Stimulated activated memory B cell treated with anti-CD40 and anti-IgM and Interleukin-4, amounts not matched to agents 10 μg/mL and 1 μg/mL and 100 μg/mL, for 72 hours (primary cell): ENCODE measurements around the gene WDR83.
"Not testable (repeated sequence)": the region's sequence is repeated elsewhere in the genome, so short reads cannot be mapped to it uniquely, and the experiment has no call there.

ENCODE experiments used
- ATAC-seq: fragments of 150-1000 bp; cut with Tn5 transposase; 2 replicates; pipeline ENCODE4 v1.10.0; 2021
- H3K27ac Mint-ChIP-seq: one replicate; pipeline ENCODE4 v1.8.0; 2022; ENCODE audit warnings: mild to moderate bottlenecking, mixed read lengths
- H3K27me3 Mint-ChIP-seq: one replicate; pipeline ENCODE4 v1.8.0; 2022; ENCODE audit warnings: mixed read lengths
- H3K36me3 Mint-ChIP-seq: one replicate; pipeline ENCODE4 v1.8.0; 2022; ENCODE audit warnings: mixed read lengths
- H3K4me1 Mint-ChIP-seq: one replicate; pipeline ENCODE4 v1.8.0; 2022; ENCODE audit warnings: mixed read lengths
- H3K4me3 Mint-ChIP-seq: one replicate; pipeline ENCODE4 v1.8.0; 2022; ENCODE audit warnings: mild to moderate bottlenecking, moderate library complexity, mixed read lengths
- H3K9me3 Mint-ChIP-seq: one replicate; pipeline ENCODE4 v1.8.0; 2022; ENCODE audit warnings: mixed read lengths

The WDR83 gene

DNA sequence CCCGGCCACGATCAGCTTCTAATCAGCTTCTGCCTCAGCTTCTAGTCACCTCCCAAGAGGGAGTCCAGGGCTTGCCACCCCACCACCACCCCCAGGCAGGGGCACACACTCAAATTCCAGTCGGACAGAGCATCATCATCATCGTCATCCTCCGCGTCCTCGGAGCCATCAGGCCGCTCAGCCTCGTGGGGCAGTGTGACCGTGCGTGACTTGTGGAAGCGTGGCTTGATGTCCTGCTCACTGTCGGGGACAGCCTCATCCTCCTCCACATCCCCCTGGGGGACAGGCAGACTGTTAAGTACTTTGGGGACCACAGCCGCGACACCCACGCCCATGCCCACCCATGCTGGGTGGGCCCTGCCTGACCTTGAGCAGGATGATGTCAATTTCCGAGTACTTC lies 44.6 kb downstream of the WDR83 start:
- H3K4me1 Mint-ChIP-seq = peaks cover 7% of the 10 kb centered on the region
- no peak for ATAC-seq
- H3K9me3 Mint-ChIP-seq = no peaks in the 10 kb centered on the region
- H3K27ac Mint-ChIP-seq = no peak overlapping the region
- peaks cover 39% of the 10 kb centered on the region for H3K36me3 Mint-ChIP-seq
- no peaks in the 10 kb centered on the region for H3K27me3 Mint-ChIP-seq
- no peak overlapping the region for H3K4me3 Mint-ChIP-seq

DNA sequence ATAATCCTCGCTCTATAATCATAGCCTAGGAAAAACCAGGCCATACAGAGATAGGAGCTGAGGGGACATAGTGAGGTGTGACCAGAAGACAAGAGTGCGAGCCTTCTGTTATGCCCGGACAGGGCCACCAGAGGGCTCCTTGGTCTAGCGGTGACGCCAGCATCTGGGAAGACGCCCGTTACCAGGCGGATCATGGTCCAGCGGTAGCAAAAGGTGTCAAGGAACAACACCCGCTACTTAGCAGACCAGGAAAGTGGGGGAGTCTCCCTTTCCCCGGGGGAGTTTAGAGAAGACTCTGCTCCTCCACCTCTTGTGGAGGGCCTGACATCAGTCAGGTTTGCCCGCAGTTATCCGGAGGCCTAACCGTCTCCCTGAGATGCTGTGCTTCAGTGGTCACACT lies 45.5 kb downstream of the WDR83 start:
- peaks cover 42% of the 10 kb centered on the region for H3K36me3 Mint-ChIP-seq

DNA sequence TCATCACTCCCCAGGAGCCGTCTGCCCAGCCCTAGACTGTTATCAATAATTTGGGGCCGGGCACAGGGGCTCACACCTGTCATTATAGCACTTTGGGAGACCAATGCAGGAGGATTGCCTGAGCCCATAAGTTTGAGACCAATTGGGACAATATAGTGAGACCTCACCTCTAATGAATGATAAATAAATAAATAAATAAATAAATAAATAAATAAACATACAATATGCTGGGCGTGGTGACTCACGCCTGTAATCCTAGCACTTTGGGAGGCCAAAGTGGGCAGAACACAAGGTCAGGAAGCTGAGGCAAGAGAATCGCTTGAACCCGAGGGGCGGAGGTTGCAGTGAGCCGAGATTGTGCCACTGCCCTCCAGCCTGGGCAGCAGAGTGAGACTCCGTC lies 46.7 kb downstream of the WDR83 start:
- not testable (repeated sequence) for ATAC-seq, H3K4me1 Mint-ChIP-seq, H3K27me3 Mint-ChIP-seq, H3K9me3 Mint-ChIP-seq, H3K27ac Mint-ChIP-seq, H3K4me3 Mint-ChIP-seq
- peaks cover 42% of the 10 kb centered on the region for H3K36me3 Mint-ChIP-seq

More for the DNA sequence above, 45.5 kb downstream of the WDR83 start:
- H3K4me1 Mint-ChIP-seq, H3K9me3 Mint-ChIP-seq, H3K27me3 Mint-ChIP-seq, H3K27ac Mint-ChIP-seq, H3K4me3 Mint-ChIP-seq, ATAC-seq: not testable (repeated sequence)

DNA sequence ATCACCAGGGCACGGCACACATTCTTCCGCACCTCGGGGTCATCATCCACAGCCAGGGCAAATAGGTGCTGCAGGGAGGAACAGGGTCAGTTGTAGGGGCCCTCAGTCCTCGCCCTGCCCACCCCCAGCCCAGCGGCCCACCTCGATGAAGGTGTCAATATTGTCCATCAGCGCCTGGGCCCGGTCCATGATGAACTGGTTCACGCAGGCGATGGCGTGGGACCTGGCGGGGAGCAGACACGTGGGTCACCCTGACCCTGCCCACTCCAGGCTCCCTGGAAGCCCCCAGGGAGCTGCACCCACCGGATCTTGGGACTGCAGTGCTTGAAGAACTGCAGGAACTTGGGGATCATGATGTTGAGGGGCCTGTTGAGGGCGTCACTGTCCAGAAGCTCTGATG lies 48.5 kb downstream of the WDR83 start:
- Mint-ChIP-seq H3K4me1 (peaks cover 18% of the 10 kb centered on the region), H3K27me3 (no peaks in the 10 kb centered on the region), H3K27ac (no peak overlapping the region), H3K9me3 (no peaks in the 10 kb centered on the region), H3K4me3 (no peak overlapping the region), H3K36me3 (peaks cover 48% of the 10 kb centered on the region)
- ATAC-seq = no peak

DNA sequence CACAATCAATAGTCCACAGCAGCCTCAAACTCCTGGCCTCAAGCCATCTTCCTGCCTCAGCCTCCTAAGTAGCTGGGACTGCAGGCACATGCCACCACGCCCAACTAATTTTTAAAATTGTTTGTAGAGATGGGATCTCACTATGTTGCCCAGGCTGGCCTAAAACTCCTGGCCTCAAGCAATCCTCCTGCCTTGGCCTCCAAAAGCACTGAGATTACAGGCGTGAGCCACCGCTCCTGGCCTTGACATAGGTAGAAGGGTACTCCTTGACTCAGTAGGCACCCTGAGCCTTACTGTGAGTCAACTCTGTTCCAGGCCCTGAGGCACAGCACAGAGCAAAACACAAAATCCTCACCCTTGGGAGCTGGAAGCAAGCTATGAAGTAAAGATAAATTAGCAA lies 49.3 kb downstream of the WDR83 start:
- no peak for ATAC-seq
- Mint-ChIP-seq H3K4me3 (no peak overlapping the region), H3K4me1 (peaks cover 26% of the 10 kb centered on the region), H3K27me3 (no peaks in the 10 kb centered on the region), H3K36me3 (peaks cover 45% of the 10 kb centered on the region), H3K27ac (no peak overlapping the region), H3K9me3 (no peaks in the 10 kb centered on the region)

DNA sequence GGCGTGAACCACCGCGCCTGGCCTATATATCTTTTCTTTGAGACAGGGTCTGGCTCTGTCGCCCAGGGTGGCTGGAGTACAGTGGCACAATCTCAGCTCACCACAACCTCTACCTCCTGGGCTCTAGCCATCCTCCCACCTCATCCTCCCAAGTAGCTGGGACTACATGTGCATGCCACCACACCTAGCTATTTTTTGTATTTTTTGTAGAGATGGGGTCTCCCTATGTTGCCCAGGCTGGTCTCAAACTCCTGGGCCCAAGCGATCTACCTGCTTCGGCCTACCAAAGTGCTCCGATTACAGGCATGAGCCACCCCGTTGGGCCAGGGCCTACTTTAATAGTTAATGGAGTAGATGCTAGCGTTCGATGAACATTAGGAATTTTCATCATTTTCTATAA lies 53.7 kb downstream of the WDR83 start:
- H3K4me1 Mint-ChIP-seq = peaks cover 53% of the 10 kb centered on the region
- H3K27ac Mint-ChIP-seq = no peak overlapping the region
- peaks cover 30% of the 10 kb centered on the region for H3K36me3 Mint-ChIP-seq
- no peaks in the 10 kb centered on the region for H3K9me3 Mint-ChIP-seq
- peak overlapping the region; percentile 71 for H3K4me3 Mint-ChIP-seq
- H3K27me3 Mint-ChIP-seq = no peaks in the 10 kb centered on the region
- no peak for ATAC-seq

DNA sequence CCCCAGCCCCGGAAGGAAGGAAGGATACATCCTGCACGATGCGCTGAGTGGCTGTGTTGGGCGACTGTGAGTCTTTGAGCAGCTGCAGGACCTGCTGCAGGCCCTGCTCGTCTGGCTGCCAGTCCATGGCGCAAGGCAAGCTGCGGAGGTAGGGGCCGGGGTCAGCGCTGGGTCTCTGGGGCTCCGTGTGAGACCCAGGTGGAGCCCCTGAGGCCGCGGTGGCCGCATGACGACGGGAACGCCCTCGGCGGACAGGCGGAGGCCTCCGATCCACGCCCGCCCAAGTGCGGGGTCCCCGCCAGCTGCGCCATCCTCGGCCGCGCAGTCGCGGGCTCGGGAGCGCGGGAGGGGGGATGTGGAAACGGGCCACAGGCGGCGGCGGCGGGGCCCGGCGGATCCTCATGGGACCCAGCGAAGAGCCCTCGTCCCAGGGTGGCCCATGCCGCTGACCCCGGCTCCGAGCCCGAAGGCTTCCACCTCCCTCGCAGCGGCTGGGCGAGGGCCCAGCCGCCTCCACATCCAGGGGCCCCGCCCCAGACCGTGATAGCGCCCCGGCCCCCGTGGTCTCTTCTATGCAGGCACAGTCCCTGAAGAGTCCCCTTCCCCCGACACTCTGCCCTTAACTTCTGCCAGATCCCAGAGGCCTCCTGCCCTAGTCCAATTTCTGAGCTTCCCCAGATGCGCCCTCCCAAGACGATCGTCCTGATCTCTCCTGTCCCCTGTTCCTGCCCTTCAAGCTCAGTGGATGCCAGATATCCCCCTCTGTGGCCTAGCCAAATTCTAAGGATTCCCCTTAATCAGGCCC lies 54.4 kb downstream of the WDR83 start:
- no peaks in the 10 kb centered on the region for H3K27me3 Mint-ChIP-seq
- peaks cover 53% of the 10 kb centered on the region for H3K4me1 Mint-ChIP-seq
- H3K36me3 Mint-ChIP-seq = peaks cover 26% of the 10 kb centered on the region
- H3K4me3 Mint-ChIP-seq = peak overlapping the region; percentile 95
- H3K27ac Mint-ChIP-seq = peak overlapping the region; percentile 77
- ATAC-seq = peak; percentile 8
- H3K9me3 Mint-ChIP-seq = no peaks in the 10 kb centered on the region

DNA sequence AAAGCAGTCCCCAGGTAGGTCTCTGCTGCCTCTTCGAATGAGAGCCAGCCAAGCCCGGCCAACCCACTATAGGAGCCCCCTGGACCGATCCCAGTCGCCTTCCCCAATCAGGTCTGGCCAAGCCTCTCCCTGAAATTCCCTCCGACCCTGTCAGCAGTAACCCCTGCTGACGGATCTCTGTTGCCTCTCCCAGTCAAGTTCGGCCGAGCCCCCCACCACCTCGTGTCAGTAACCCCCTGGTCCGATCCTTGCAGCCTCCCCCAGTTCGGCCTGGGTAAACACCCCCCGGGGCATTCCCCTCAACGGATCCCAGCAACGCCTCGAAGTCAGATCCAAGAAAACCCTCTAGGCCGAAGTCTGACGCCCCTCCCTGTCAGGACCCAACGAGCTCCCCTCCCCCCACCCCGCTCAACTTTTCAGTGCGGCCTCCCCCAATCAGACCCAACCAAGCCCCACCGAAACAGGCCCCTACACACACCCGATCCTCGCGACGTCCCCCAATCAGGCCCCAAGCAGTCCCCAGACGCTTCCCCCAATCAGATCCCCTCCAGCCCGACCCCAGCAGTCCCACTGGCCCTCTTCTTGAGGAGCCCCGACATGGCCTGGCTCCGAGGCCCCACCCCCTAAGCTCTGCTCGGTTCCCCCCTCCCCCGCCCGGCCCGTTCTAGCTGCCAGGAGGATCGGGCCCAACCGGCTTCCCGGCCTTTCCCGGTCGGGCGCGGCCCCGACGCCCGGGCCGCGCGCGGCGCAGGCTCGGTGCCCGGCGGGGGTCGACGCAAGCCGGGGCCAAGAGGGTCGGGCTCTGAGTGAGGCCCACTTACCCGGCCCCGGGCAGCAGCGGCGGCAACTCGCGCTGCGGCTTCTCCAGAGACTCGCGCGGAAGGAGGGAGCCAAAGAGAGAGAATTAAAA lies 55.3 kb downstream of the WDR83 start:
- peaks cover 61% of the 10 kb centered on the region for H3K4me1 Mint-ChIP-seq
- H3K4me3 Mint-ChIP-seq = peak overlapping the region; percentile 95
- H3K27ac Mint-ChIP-seq = peak overlapping the region; percentile 77
- no peaks in the 10 kb centered on the region for H3K27me3 Mint-ChIP-seq
- no peaks in the 10 kb centered on the region for H3K9me3 Mint-ChIP-seq
- peak; percentile 69 for ATAC-seq
- H3K36me3 Mint-ChIP-seq = peaks cover 25% of the 10 kb centered on the region

DNA sequence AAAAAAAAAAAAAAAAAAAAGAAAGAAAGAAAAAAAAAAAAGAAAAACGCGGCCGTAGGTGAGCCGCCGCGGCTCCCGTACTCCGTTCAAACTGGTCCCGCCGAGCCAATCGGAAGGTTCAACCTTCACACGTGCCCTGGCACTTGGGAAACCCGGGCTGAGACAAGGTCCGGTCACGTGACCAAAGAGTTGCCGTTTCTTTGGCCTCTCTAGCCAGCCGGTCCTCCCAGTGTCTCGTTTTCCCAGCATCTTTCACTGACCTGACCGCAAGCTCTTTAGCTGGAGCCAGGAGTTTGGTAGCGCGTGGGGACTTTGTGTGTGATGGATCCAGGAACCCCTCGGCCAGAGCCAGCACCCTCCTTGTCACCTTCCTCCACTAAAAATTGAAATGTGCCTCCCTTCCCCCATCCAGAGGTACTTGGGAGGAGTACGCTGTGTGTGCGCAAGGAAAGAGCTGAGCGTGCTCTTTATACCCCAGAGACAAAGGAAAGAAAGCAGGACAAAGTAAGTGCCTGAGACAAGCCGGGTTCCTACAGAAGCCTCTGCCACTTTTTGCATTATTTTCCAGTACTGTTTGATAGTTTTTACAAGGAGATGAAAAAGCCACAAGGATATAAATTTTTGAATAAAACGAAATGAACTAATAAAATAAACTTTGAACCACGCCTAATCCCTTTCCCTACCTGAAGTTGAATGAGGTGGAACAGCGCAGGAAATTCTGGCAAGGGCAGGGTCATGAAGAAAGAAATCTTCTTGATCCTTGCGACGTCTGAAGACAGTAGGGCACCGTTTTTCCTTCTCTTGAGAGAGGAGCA lies 56.2 kb downstream of the WDR83 start:
- Mint-ChIP-seq H3K4me1 (peaks cover 62% of the 10 kb centered on the region), H3K9me3 (no peaks in the 10 kb centered on the region), H3K27ac (peak overlapping the region; percentile 77), H3K36me3 (peaks cover 26% of the 10 kb centered on the region), H3K27me3 (no peaks in the 10 kb centered on the region), H3K4me3 (peak overlapping the region; percentile 90)
- ATAC-seq = peak; percentile 96

DNA sequence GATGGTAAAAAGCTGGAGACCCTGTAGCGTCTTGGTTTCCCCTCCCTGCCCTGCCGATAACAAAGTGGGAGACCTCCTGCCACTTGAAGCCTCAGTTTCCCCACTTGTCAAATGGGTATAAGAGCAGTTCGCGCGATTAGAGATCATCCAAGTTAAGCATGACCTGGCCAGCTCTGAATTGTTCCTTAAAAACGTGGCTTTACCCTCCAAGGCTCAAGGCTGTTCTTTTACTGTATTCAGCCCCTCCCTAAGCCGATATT lies 56.7 kb downstream of the WDR83 start:
- Mint-ChIP-seq H3K9me3 (no peaks in the 10 kb centered on the region), H3K4me1 (peaks cover 60% of the 10 kb centered on the region), H3K27me3 (no peaks in the 10 kb centered on the region), H3K36me3 (peaks cover 27% of the 10 kb centered on the region), H3K4me3 (peak overlapping the region; percentile 90), H3K27ac (peak overlapping the region; percentile 77)
- no peak for ATAC-seq

DNA sequence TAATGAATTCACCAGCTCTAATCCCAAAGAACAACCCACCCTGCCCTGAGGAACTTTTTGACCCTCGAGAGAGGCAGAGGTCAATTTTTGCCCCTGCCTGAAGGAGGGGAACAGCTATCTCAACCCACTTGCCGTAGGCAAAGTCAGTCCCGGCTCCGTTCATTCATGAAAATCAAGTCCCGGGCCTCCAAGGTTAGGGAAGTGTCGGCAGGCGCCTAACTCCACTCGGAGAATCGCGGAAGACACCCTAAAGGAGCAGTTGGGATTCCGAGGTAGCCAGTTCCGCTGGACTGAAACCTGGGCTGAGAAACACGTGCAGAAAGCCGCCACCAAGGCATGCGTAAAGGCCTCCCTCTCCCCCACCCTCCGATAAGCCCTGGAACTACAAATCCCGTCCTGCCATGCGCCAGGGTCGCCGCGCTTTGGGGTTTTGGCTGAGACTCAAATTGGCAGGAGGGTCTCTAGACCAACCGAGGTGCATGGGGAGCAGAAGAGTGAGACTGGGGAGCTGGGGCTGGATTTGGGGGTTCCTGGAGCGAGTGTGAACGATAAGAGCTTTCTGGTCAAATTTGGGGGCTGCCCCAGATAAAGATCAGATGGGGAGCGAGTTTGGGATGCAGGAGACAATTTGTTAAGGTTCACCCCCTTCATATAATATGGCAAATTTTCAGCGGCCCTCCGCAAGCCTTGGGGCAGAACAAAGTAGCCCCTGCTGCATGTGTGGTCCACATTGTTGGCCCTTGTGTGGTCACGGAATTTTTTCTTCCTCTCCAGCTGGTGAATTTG lies 57.2 kb downstream of the WDR83 start, which contains the start of gene TNPO2:
Gene TNPO2 (minus strand): TSS at position 292 of the 786 bp plus-strand sequence. CDS start 2,955 bp downstream, outside the sequence.
- peaks cover 29% of the 10 kb centered on the region for H3K36me3 Mint-ChIP-seq
- H3K4me1 Mint-ChIP-seq = peaks cover 59% of the 10 kb centered on the region
- no peaks in the 10 kb centered on the region for H3K27me3 Mint-ChIP-seq
- peak; percentile 70 for ATAC-seq
- peak within 1 kb of the TSS; percentile 77 for H3K27ac Mint-ChIP-seq
- peak within 1 kb of the TSS; percentile 90 for H3K4me3 Mint-ChIP-seq
- H3K9me3 Mint-ChIP-seq = no peaks in the 10 kb centered on the region
